DND-41 (cell line): ENCODE results near the gene MT1G.

Experiments
- ATAC-seq: fragments of 200-7000 bp; cut with Tn5 transposase; 3 replicates; pipeline ENCODE4 v1.9.1; 2021; ENCODE audit warnings: low read depth; ENCODE audit not compliant: insufficient read depth
- DNase-seq: peaks from one replicate; pipeline ENCODE4 v3.0.0-alpha.2; 2020
- H2AFZ ChIP-seq: 2 replicates; pipeline ENCODE4 v1.6.0; 2012; ENCODE audit warnings: low read depth, low read length
- H3K27ac ChIP-seq: 2 replicates; pipeline ENCODE4 v1.5.1; 2012; ENCODE audit warnings: low read length, inconsistent platforms
- H3K27me3 ChIP-seq: fragments of 200-600 bp; sonication (generic); 2 replicates; pipeline ENCODE4 v1.6.0; 2012; ENCODE audit warnings: low read length, mild to moderate bottlenecking, inconsistent platforms; ENCODE audit not compliant: insufficient read depth, poor library complexity
- H3K36me3 ChIP-seq: 2 replicates; pipeline ENCODE4 v1.5.1; 2012; ENCODE audit warnings: low read length, inconsistent platforms; ENCODE audit not compliant: insufficient read depth
- H3K4me1 ChIP-seq: 2 replicates; pipeline ENCODE4 v1.5.1; 2012; ENCODE audit warnings: mild to moderate bottlenecking, low read length; ENCODE audit not compliant: insufficient read depth
- H3K4me2 ChIP-seq: 2 replicates; pipeline ENCODE4 v1.6.0; 2012; ENCODE audit warnings: mild to moderate bottlenecking, moderate library complexity, low read length, inconsistent platforms; ENCODE audit not compliant: insufficient read depth
- H3K4me3 ChIP-seq, 2 experiments: fragments of 200-600 bp in 1 of 2; shearing (Covaris generic) in 1 of 2; 2 replicates each; pipeline ENCODE4 v1.5.1; 2012 to 2016; ENCODE audit warnings: inconsistent platforms in 2 of 2, low read length in 2 of 2, mild to moderate bottlenecking in 2 of 2, low read depth in 1 of 2, moderate library complexity in 1 of 2
- H3K79me2 ChIP-seq: 2 replicates; pipeline ENCODE4 v1.6.0; 2012; ENCODE audit warnings: low read length, inconsistent platforms; ENCODE audit not compliant: insufficient read depth
- H3K9ac ChIP-seq: 2 replicates; pipeline ENCODE4 v1.6.0; 2012; ENCODE audit warnings: low read depth, mild to moderate bottlenecking, inconsistent platforms, low read length, moderate library complexity
- H3K9me3 ChIP-seq: 2 replicates; pipeline ENCODE4 v1.5.1; 2012; ENCODE audit warnings: low read length, moderate library complexity, mild to moderate bottlenecking, inconsistent platforms; ENCODE audit not compliant: insufficient read depth, severe bottlenecking
- H4K20me1 ChIP-seq: 2 replicates; pipeline ENCODE4 v1.6.0; 2012; ENCODE audit warnings: low read length; ENCODE audit not compliant: insufficient read depth
- EZH2 ChIP-seq: IDR thresholded peaks from 3 replicates; pipeline ENCODE4 v1.6.1; 2012; ENCODE audit warnings: borderline replicate concordance, low read depth, mild to moderate bottlenecking, moderate library complexity, low read length, inconsistent platforms; ENCODE audit not compliant: severe bottlenecking
- TF ChIP-seq, protein P1 (sequence below): IDR thresholded peaks from 2 replicates; pipeline ENCODE4 v1.5.1; 2012; ENCODE audit warnings: borderline replicate concordance, low read length, moderate library complexity, mild to moderate bottlenecking; ENCODE audit not compliant: poor library complexity, severe bottlenecking; ENCODE audit errors: extremely low read depth

MT1G gene

DNA sequence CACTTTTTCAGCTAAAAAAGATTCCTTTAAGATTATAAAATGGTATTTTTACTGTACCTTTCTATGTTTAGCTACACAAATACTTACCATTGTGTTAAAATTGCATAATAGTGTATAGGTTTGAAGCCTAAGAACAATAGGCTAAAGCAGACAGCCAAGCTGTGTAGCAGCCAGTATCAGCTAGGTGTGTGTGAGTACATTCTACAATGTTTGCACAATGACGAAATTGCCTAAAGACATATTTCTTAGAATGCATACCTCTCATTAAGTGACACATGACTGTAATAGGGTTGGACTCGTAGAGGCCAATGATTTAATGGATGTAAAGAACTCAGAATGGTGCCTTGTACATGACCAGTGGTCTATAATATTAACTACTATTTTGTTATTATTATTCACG lies 18.0 kb downstream of the MT1G start:
- H3K4me2 ChIP-seq = no peak overlapping the region
- no peaks in the 10 kb centered on the region for H3K4me1 ChIP-seq
- no peak overlapping the region for H2AFZ ChIP-seq
- TF ChIP-seq, protein P1, sequence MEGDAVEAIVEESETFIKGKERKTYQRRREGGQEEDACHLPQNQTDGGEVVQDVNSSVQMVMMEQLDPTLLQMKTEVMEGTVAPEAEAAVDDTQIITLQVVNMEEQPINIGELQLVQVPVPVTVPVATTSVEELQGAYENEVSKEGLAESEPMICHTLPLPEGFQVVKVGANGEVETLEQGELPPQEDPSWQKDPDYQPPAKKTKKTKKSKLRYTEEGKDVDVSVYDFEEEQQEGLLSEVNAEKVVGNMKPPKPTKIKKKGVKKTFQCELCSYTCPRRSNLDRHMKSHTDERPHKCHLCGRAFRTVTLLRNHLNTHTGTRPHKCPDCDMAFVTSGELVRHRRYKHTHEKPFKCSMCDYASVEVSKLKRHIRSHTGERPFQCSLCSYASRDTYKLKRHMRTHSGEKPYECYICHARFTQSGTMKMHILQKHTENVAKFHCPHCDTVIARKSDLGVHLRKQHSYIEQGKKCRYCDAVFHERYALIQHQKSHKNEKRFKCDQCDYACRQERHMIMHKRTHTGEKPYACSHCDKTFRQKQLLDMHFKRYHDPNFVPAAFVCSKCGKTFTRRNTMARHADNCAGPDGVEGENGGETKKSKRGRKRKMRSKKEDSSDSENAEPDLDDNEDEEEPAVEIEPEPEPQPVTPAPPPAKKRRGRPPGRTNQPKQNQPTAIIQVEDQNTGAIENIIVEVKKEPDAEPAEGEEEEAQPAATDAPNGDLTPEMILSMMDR = no peak
- no peak for TF ChIP-seq EZH2
- no peak overlapping the region for H3K27ac ChIP-seq
- DNase-seq (no peak), ATAC-seq (no peak)
- no peak overlapping the region for H3K9ac ChIP-seq
- H3K36me3 ChIP-seq = no peaks in the 10 kb centered on the region
- no peaks in the 10 kb centered on the region for H3K9me3 ChIP-seq
- H3K79me2 ChIP-seq = no peaks in the 10 kb centered on the region
- H3K27me3 ChIP-seq = peaks cover 29% of the 10 kb centered on the region
- H3K4me3 ChIP-seq = no peak overlapping the region
- no peaks in the 10 kb centered on the region for H4K20me1 ChIP-seq

DNA sequence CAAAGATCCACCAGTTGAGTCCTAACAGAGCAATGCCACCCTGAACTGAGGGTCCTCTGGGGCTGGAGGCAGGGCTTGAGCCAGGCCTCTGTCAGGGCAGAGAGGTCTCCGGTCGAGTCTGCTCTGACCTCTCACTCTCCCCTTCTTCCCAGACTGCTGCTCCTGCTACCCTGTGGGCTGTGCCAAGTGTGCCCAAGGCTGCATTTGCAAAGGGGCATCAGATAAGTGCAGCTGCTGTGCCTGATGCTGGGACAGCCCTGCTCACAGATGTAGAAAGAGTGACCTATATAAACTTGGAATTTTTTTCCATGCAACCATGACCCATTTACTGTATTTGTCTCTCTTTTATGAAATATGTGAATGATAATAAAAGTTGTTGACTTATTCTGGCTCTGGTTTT lies 18.6 kb downstream of the MT1G start:
- Histone ChIP-seq H3K79me2 (no peaks in the 10 kb centered on the region), H3K9ac (no peak overlapping the region), H2AFZ (no peak overlapping the region), H3K36me3 (no peaks in the 10 kb centered on the region), H3K27me3 (peaks cover 33% of the 10 kb centered on the region), H3K4me3 (no peak overlapping the region), H3K4me1 (no peaks in the 10 kb centered on the region), H3K9me3 (no peaks in the 10 kb centered on the region), H3K4me2 (no peak overlapping the region), H4K20me1 (no peaks in the 10 kb centered on the region), H3K27ac (no peak overlapping the region)
- ATAC-seq (no peak), DNase-seq (no peak)
- TF ChIP-seq, protein P1 = no peak
- no peak for TF ChIP-seq EZH2

DNA sequence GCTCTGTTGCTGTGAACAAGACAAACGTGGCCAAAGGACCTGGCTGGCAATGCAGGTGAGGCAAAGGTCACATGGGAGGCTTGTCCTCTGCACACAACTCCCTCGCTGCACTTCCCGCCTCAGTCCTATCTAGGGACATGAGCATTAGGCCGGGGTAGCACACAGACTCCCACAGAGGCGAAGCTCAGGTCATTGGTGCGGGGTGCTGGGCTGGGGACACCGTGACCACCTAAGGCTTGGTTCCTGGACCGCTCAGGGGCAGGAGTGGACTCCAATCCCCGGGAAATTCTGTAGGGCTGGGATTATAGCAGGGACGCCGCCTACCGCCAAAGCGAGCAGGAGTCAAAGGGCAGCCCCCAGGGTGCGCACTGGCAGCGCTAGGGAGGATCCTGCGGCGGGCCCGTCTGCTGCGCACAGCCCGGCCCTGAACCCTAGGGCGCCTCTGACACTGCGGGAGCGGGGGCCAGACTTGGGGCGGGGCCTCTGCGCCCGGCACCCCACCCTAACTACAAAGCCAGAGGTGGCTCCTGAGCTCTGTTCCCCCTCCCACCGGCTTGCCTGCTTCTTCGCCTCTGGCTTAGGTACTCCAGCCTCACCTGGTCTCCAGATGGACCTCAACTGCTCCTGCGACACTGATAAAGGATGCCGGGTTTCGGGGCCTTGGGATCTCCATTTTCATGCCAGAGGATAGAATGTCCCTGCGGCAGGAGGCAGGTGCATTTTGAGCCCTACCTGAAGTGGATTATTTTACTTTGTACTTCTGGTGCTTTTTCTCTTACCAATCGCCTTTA lies 20.0 kb downstream of the MT1G start:
- H2AFZ ChIP-seq = no peak overlapping the region
- no peak for ATAC-seq
- no peaks in the 10 kb centered on the region for H3K9me3 ChIP-seq
- DNase-seq = no peak
- H3K4me2 ChIP-seq = no peak overlapping the region
- TF ChIP-seq EZH2 = no peak
- TF ChIP-seq, protein P1 = no peak
- no peaks in the 10 kb centered on the region for H4K20me1 ChIP-seq
- no peaks in the 10 kb centered on the region for H3K4me1 ChIP-seq
- H3K36me3 ChIP-seq = no peaks in the 10 kb centered on the region
- H3K79me2 ChIP-seq = no peaks in the 10 kb centered on the region
- no peak overlapping the region for H3K4me3 ChIP-seq
- H3K9ac ChIP-seq = no peak overlapping the region
- H3K27me3 ChIP-seq = peaks cover 47% of the 10 kb centered on the region
- no peak overlapping the region for H3K27ac ChIP-seq

DNA sequence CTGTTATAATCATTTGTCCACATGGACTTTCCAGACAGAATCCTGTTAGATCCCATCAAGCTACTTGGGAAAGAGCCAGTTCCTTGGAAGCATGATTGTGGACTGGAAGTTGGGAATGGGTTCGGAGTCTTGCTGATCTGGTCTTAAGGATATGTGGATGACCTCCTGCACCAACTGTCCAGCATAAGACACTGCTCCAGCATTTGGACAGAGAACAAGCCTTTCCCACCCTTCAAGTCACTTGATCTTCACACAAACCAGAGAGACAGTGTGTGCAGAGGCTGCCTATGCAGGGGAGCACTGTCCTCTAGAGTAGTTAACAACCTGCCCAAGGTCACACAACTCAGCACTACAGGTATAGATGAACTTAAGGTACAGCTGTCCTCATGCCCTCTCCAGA lies 22.0 kb downstream of the MT1G start:
- no peaks in the 10 kb centered on the region for H3K79me2 ChIP-seq
- H3K4me1 ChIP-seq = no peaks in the 10 kb centered on the region
- no peak overlapping the region for H3K27ac ChIP-seq
- ATAC-seq (no peak), DNase-seq (no peak)
- no peak overlapping the region for H3K4me2 ChIP-seq
- H4K20me1 ChIP-seq = no peaks in the 10 kb centered on the region
- no peak overlapping the region for H3K9ac ChIP-seq
- TF ChIP-seq EZH2 = no peak
- TF ChIP-seq, protein P1 = no peak
- H2AFZ ChIP-seq = no peak overlapping the region
- peaks cover 46% of the 10 kb centered on the region for H3K27me3 ChIP-seq
- no peaks in the 10 kb centered on the region for H3K36me3 ChIP-seq
- H3K4me3 ChIP-seq = no peak overlapping the region
- H3K9me3 ChIP-seq = no peaks in the 10 kb centered on the region
